HG03457 (cell line): ENCODE results near the gene TMEM238L.

Experiments
- ATAC-seq: cut with Tn5 transposase; IDR thresholded peaks from one replicate; pipeline ENCODE4 v1.9.1; 2021; ENCODE audit warnings: moderate number of reproducible peaks; ENCODE audit not compliant: unreplicated experiment

TMEM238L gene

DNA sequence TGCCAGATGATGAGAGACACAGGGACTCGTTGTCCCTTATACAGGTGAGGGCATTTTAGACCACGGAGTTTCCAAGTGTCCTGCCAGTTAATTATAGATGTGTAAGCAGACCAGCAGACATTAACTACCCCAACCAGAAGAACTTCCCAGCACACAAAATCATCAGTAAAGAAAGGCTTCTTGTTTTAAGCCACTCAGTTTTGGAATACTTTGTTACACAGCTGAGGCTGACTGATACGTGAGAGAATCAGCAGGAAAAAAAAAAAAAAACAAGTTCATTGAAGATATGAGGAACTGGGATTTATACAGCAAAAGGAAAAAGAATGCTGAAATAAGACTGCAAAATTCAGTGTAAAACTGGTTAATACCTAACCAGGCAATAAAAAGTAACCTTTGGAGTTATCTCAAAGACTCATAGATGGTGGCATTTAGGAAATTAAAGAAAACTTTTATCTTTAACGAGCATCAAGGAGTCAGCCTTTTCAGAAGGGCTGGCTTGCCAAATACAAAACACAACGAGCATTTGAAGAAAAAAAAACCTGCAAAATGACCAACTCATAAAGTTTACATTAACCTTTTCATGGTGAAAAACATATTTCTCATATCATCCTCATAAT lies 28.1 kb downstream of the TMEM238L start:
- no peak for ATAC-seq

DNA sequence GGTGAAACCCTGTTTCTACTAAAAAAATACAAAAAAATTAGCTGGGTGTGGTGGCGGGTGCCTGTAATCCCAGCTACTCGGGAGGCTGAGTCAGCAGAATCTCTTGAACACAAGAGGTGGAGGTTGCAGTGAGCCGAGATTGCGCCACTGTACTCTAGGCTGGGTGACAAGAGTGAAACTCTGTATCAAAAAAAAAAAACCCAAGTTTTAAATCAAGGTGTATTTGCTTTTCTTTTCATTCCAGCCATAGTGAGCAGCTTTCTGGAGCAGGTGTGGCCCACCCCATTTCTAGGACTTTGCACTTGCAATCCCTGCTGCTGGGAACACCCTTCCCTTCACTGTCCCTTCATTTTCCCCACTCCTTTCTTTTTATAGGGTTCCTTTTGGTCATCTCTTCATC lies 28.8 kb downstream of the TMEM238L start:
- ATAC-seq: no peak

DNA sequence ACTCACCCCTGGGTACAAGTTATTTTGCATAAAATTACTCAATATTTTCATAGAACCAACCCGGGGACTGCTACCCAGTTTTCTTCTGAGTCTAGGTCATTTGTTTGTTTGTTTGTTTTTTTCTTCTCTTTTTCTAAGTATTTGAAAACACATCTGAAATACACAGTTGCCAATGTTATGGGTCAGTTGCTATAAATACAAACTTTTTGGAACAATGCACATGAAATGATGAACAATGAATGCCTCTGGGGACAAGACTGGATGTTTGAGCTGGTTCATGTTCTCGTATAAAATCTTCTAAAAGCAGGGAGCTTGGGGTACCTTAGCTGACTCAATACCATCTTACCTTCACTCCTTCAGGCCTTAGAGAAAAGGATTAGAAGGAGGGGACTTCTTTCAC lies 30.5 kb downstream of the TMEM238L start:
- no peak for ATAC-seq

DNA sequence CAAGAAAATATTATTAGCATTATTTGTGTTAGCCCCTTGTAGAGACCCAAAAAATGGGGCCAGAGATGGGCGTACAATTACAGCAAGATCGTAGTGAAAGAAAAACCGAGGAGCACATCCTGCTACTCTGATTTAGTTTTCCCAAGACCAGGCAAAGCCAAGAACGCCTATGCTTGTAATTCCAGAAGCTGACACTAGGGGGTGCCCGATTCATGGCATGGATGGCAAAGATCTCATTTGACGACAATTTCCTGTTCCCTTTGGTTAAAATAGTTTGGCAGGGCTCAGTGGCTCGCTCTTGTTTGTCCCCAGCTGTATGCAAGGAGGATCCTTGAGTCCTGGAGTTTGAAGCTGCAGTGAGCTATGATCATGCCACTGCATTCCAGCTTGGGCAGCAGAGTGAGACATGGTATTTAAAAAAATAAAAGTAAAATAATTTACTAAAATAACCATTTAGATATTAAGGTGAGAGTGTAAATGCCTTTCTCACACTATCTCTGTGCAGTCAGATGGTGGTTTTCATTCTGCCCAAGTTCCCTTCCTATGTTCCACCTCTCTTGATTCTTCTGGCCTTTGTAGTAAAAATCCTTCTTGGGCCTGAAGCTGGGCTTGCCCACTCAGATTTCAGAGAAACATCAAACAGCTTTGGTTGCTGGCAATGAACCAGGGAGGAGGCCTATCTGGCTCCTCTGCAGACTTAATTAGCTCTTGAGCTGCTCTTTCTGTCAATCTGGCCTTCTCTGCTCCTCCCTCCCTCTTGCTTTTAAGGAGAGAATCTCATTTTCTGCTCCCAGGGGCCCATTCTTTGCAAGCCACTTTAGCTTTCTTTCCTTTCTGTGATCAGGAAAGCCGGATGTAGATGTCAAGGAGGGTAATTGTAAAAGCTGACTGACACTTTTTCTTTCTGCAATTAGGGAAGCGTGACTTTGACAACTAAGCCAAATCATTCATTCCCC lies 31.2 kb downstream of the TMEM238L start:
- ATAC-seq: no peak

DNA sequence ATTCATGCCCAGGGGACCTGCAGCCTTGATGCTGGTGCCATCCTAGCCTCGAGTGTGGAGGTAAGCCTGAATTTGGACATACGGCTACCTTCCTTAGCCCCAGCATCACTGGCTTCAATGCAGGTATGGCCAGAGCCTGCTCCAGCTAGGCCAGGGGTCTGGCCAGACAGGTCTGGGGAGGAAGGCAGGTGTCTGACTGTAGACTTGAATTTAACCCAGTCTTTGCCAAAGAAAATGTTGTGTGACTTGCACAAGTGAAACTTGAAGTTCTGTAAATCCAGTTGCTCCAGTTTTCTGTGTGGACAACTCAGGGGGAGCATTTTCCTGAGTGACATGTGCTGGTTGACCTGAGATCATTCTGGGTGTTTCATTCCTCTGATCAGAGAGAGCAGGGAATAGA lies 32.8 kb downstream of the TMEM238L start:
- no peak for ATAC-seq

DNA sequence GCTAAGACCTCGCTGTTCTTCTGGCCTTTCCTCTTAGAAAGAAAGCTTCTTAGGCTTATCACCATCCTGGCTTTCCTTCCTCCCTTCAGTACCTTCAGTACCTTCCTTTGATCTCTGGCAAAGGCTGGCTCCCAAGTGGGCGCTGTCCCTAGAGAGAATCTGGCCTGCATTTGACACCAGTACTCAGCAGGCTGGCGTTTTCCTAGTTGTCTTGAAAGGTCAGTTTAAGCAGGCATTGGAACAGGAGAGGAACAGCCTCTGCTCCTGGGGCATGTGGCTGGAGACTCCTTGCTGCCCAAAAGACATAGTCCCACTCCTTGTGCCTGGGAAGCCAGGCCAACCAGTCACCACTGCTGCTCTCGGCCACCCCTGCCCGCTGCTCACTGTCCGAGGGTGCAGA lies 34.1 kb downstream of the TMEM238L start:
- ATAC-seq: no peak

DNA sequence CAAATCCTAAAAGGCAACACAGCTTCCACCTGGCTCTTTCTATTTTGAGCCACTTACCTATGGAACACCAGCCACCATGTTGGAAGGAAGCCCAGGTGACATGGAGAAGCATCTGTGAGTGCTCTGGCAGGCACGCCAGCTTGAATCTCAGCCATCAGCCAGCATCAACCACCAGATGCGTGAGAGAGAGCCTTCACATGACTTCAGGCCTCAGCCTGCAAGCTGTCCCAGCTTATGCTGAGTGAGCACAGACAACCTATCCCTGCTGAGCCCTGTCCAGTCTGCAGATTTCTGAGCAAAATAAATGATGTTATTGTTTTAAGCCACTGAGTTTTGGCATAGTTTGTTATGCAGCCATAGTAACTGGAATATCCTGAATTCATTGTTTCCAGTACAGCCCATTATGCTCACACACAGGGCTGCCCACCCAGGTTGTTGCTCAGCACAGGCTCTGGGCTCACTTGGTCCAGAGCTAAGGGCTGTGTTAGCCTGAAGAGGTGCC lies 35.1 kb downstream of the TMEM238L start:
- ATAC-seq: no peak

DNA sequence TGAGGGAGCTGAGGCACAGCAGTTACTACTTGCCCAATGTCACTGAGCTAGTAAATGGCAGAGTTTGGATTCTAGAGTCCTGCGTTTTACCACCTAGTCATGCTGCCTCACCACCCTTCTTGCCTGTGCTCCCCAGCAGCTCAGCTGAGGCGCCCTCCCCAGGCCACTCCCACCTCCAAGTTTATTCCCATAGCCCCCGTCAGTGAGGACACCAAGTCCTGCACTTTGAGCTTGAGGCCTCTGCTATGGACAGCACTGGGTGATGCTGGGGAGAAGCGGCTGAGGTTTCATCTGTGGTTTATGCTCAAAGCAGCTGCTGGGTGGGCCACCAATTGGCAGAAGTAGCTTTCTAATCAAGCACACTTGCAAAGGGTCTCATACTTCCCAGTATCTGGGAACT lies 36.7 kb downstream of the TMEM238L start:
- no peak for ATAC-seq

DNA sequence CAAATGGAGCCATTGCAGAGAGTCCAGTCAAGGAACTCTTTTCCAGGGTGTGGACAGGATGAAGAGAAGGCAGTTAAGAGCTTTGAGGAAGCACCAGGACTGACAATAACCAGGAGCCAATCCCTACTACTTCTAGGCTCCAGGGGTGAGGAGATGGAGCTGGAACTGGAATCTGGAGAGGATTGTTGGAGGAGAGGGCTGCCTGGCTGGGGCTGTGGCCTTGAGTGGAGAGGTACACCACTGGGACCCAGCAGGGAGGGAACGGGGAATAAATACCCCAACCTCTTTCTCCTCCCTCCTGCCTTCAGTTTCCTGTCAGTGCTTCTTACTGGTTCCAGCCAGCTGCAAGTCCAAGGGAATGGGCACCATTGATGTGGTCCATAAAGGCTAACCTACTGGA lies 41.9 kb downstream of the TMEM238L start:
- no peak for ATAC-seq

DNA sequence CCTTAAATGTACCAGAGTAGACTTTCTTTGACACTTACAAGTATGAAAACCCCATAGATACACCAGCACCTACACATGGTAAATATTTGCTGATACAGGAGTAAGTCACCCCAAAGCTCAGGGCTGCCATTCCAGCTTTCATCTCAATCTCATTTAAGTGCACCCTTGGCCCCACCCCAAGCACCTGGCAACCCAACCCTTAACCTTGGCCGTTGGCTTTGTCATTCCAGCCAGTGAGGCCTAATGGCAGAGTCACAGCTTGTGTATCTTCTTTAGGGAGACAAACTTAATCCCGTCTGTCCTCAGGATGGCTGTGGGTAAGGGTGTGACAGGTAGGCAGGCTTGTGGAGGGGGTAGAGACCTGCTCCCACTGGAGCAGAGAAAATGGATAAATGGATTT lies 42.6 kb downstream of the TMEM238L start:
- ATAC-seq: no peak

DNA sequence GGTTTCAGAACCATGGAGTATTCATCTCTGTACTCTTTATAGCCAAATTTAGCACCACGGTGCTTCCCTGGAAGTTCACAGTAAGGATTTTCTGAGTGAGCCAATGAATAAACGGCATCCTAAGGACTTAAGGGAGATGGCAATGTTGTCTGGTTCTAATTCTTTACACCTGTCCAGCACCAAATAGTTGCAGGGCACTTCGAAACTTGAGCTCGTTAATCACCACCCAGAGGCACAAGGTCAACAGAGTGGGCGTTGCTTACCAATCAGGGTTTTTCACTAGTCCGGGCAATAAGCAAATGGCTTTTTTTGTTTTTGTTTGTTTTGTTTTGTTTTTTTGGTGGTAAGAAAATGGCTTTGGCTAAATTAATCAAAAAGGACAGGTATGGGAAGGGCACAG lies 45.8 kb downstream of the TMEM238L start:
- no peak for ATAC-seq

DNA sequence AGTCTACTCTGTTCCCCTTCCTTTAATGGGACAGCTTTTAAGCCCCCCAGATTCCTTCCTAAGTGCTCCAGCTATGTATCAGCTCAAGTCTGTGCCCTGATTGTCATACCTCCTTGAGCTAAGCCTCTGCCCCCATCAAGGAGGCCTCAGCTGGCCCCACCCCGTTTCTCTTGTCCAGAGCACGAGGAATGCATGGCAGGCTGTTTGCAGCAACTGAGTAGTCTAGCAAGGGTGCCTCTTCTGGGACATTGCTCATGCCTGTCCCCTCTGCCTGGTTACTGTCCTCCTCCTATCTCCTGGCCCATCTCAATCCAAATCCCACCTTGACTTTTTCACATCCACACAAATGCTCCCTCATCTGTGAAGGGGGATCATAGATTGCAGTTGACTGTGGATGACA lies 46.3 kb downstream of the TMEM238L start:
- no peak for ATAC-seq

DNA sequence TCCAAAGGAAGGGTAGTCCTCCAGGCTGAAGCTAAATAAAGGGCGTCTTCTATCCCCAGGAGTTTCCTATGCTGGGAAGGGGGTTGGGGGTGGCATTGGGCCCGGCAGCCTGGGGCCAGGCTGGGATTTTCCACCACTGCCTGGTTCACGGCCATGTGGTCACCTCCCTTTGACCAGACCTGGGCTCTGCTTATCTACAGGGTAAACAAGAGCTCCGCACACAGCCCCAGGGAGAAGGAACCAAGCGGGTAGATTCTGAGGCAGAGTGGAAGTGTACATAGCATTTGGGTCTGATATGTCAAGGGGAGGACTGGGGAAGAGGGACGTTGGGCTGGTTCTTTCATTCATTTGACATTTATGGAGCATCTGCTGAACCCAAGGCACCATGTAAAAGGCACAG lies 46.8 kb downstream of the TMEM238L start:
- no peak for ATAC-seq

DNA sequence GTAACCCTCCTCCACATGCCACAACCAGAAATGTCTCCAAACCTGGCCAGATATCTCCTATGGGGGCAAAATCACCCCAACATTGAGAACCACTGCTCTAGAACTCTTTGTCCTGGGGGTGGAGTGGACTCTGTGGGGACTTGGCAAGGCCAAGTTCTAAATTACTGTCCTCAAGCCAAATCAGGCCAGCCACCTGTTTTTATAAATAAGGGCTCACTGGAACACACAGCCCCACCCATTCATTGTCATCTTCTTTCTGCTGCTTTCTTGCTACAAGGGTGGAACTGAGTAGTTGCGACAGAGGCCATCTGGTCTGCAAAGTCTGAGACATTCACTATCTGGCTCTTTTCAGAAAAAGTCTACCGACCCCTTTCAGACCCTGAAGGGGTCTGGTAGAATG lies 47.3 kb downstream of the TMEM238L start:
- ATAC-seq: no peak

DNA sequence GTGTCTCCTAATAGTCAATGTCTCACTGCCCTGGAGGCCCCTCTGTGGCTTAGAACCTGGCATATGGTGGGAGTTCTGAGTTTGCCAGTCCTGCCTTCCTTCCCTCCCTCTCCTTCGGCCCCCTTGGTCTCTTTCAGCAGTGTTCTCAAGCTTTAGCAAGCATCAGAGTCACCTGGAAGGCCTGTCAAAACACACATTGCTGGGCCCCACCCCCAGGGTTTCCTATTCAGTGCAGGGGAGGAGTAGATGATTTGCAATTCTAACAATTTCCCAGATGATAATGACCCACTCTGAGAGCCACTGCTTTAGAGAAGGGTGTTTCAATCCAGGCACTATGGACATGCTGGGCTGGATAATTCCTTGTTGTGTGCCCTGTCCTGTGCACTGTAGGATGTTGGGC lies 47.7 kb downstream of the TMEM238L start:
- no peak for ATAC-seq

DNA sequence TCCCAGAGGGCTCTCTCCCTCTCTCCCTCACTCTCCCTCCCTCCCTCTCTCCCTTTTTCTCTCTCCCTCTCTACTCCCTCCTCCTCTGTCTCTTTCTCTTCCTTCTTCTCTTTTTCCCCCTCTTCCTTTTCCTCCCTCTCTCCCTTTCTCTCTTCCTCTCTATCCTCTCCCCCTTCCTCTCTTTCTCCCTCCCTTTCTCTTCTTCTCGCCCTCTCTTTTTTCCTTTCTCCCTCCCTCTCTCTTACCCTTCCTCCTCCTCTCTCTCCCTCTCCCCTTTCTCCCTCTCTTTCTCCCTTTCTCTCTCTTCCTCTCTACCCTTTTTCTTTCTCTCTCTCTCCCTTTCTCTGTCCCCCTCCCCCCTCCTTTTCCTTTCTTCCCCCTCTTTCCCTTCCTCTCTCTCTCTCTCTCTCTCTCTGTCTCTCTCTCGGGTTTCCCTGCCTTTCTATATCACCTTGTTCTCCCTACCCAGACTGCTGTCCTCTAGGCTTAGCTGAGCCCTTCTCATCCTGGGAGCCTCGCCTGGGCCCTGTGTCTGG lies 48.2 kb downstream of the TMEM238L start:
- no peak for ATAC-seq

DNA sequence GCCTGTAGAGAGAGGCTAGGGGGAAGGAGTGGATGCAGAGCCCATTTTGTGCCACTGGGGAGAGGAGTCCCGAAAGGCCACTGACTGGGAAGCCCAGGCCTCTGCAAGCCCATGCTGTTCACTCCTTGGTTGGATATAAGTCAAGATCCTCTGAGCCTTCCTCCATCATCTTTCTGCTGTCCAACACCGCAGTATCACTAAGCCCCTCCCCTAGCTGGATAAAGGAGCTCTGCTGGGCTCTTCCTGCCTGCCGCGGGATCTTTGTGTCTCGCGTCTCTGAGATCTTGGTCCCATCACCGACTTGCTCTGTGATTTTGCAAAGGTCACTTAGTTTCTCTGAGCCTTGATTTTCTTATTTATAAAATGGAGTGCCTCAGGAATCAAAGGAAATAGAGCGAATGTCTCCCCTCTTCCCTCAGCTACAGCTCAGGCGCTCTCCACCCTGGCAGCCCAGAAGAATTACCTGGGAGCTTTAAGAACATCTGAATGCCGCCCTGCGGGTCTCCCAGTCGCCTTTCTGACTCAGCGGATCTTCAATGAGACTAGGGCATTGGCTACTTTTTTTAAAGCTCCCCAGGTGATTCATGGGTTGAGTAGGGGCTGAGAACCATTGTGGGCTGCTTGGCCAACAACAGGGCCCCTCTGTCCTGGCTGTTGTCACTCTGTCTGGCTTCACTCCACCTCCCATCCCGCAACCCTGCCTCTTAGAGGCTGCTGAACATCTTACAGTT lies 48.9 kb downstream of the TMEM238L start:
- ATAC-seq: no peak

DNA sequence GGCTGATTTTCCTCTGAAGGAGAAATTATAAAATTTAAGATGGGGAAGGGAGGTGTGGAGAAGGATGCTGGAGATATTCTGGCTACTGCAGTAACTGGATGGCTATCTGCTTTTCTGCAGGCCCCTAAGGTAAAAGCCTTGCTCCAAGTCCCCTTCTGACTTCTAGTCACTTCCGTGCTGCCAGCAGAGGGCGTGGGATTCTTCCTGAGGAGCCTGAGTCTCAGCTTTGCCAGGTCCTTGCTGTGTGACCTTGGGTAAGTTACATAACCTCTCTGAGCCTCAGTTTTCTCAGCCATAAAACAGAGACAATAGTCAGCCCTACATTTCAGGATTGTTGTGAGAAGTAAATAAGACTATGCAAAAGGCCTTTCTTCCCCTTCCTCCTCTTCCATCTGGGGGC lies 49.8 kb downstream of the TMEM238L start:
- no peak for ATAC-seq

DNA sequence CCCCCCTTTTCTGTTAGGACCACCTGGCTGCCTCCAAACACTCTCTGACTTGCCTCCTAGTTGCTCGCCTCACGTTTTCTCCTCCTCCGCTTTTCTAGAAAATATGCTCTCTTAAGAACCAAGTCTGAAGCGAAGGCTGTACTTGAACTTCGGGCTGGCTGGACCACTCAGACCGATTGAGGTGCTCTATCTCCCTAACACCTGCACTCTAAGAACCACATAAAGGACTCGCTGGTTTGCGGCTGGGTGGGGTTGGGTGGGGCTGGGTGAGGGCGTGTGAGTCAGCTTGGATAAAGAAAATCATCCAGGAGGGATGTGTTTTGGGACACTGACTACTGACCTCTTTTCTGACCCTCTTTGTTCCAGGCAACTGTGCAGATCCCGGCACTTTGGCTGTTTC lies 51.2 kb downstream of the TMEM238L start:
- no peak for ATAC-seq

DNA sequence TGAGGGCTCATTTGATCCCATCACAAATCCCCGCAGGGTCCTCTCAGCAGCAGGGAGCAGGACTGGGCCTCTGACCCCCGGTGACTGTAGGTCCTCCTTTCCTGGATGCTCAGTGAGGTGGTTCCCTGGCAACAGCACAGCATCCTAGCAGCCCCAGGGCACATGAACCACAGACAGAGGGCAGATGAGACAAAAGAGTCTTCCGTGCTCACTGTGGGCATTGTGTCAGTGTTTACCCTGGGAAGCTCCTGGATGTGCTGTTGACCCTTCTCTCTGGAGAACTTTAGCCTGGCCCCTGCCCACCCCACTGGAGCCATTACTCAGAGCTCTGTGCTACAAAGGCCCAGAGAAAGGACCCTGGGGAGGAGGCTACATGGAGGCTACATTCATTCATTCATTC lies 52.3 kb downstream of the TMEM238L start:
- ATAC-seq: no peak

DNA sequence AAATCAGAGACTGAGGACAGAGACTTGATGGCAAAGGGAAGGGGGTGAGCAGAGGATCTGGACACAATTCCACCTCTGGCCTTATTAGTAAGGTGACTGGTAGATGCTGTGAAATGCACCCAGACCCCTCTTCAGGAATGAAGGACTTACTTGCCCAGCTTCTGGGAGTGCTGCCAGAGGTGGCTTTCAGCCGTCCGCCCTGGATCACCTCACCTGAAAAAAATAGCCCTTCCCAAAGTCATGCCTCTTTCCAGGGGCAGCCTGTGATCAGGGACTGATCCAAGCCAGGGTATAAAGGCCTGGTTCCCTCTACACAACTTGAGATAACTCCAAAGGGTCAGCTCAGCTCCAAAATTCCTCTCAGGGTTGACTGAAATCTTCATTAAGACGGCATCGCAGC lies 53.7 kb downstream of the TMEM238L start:
- ATAC-seq: no peak
